SK-N-SH treated with all-trans-retinoic acid at 6 μM for 48 hours (cell line): ENCODE measurements around the gene RBKS.

ENCODE experiments used
- ARNTL ChIP-seq: fragments of 450-650 bp; formaldehyde crosslinking; IDR thresholded peaks from 2 replicates; pipeline ENCODE4 v1.5.0; 2020; ENCODE audit warnings: low read depth, mild to moderate bottlenecking, moderate library complexity, borderline replicate concordance
- CREB5 ChIP-seq: fragments of 250-450 bp; sonication (Bioruptor Pico); IDR thresholded peaks from 2 replicates; pipeline ENCODE4 v1.5.1; 2020; ENCODE audit warnings: low read depth, mild to moderate bottlenecking, moderate library complexity
- CSDC2 ChIP-seq: fragments of 250-450 bp; sonication (Bioruptor Pico); IDR thresholded peaks from 2 replicates; pipeline ENCODE4 v1.5.0; 2020; ENCODE audit warnings: mild to moderate bottlenecking, moderate library complexity
- PPARA ChIP-seq: fragments of 250-450 bp; sonication (Bioruptor Pico); IDR thresholded peaks from 2 replicates; pipeline ENCODE4 v1.5.0; 2020; ENCODE audit warnings: mild to moderate bottlenecking, borderline replicate concordance
- ZFP3 ChIP-seq: fragments of 250-450 bp; sonication (Bioruptor Pico); IDR thresholded peaks from 2 replicates; pipeline ENCODE4 v1.5.0; 2020; ENCODE audit warnings: mild to moderate bottlenecking, moderate library complexity
- ZFP30 ChIP-seq: fragments of 450-650 bp; formaldehyde crosslinking; IDR thresholded peaks from 2 replicates; pipeline ENCODE4 v1.5.0; 2022; ENCODE audit warnings: mild to moderate bottlenecking, moderate library complexity
- TF ChIP-seq, protein P1 (sequence below): fragments of 250-450 bp; sonication (Bioruptor Pico); IDR thresholded peaks from 2 replicates; pipeline ENCODE4 v1.5.1; 2021; ENCODE audit warnings: mild to moderate bottlenecking, moderate library complexity
- TF ChIP-seq, protein P2 (sequence below): fragments of 250-450 bp; sonication (Bioruptor Pico); IDR thresholded peaks from 2 replicates; pipeline ENCODE4 v1.8.0; 2020; ENCODE audit warnings: mild to moderate bottlenecking, moderate library complexity, borderline replicate concordance

DNA sequence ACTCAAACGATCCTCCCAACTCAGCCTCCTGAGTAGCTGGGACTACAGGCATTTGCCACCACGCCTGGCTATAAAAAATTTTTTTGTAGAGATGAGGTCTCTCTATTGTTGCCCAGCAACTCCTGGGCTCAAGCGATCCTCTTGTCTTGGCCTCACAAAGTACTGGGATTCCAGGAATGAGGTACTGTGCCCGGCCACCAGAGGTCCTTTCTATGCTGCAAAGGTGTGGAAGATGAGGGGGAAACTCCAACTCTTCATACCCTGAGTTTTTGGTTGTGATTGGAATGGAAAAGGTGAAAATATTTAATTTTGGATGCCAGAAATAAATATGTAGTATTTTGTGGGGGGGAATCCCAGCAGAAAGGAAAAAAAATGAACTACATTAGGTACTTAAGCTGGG lies 82.7 kb downstream of the RBKS start:
- no peak for TF ChIP-seq CREB5 (CRISPR knock-in tag)
- TF ChIP-seq, protein P1, sequence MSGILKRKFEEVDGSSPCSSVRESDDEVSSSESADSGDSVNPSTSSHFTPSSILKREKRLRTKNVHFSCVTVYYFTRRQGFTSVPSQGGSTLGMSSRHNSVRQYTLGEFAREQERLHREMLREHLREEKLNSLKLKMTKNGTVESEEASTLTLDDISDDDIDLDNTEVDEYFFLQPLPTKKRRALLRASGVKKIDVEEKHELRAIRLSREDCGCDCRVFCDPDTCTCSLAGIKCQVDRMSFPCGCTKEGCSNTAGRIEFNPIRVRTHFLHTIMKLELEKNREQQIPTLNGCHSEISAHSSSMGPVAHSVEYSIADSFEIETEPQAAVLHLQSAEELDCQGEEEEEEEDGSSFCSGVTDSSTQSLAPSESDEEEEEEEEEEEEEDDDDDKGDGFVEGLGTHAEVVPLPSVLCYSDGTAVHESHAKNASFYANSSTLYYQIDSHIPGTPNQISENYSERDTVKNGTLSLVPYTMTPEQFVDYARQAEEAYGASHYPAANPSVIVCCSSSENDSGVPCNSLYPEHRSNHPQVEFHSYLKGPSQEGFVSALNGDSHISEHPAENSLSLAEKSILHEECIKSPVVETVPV (CRISPR knock-in tag) = no peak
- TF ChIP-seq ZFP3 = no peak
- no peak for TF ChIP-seq PPARA (CRISPR knock-in tag)
- TF ChIP-seq, protein P2, sequence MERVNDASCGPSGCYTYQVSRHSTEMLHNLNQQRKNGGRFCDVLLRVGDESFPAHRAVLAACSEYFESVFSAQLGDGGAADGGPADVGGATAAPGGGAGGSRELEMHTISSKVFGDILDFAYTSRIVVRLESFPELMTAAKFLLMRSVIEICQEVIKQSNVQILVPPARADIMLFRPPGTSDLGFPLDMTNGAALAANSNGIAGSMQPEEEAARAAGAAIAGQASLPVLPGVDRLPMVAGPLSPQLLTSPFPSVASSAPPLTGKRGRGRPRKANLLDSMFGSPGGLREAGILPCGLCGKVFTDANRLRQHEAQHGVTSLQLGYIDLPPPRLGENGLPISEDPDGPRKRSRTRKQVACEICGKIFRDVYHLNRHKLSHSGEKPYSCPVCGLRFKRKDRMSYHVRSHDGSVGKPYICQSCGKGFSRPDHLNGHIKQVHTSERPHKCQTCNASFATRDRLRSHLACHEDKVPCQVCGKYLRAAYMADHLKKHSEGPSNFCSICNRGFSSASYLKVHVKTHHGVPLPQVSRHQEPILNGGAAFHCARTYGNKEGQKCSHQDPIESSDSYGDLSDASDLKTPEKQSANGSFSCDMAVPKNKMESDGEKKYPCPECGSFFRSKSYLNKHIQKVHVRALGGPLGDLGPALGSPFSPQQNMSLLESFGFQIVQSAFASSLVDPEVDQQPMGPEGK (CRISPR knock-in tag) = no peak
- TF ChIP-seq CSDC2 (CRISPR knock-in tag) = no peak
- no peak for TF ChIP-seq ARNTL (CRISPR knock-in tag)
- TF ChIP-seq ZFP30 (CRISPR knock-in tag) = no peak
